ENCODE measurements around the gene SASS6. TPM values are rescaled to one million over a fixed set of nuclear protein-coding genes. Genes with fewer than 3 reads are reported as not detected.

SASS6 gene
- total RNA-seq, 2 donors from 2014 or later, result 8.8 to 15.3 TPM

DNA sequence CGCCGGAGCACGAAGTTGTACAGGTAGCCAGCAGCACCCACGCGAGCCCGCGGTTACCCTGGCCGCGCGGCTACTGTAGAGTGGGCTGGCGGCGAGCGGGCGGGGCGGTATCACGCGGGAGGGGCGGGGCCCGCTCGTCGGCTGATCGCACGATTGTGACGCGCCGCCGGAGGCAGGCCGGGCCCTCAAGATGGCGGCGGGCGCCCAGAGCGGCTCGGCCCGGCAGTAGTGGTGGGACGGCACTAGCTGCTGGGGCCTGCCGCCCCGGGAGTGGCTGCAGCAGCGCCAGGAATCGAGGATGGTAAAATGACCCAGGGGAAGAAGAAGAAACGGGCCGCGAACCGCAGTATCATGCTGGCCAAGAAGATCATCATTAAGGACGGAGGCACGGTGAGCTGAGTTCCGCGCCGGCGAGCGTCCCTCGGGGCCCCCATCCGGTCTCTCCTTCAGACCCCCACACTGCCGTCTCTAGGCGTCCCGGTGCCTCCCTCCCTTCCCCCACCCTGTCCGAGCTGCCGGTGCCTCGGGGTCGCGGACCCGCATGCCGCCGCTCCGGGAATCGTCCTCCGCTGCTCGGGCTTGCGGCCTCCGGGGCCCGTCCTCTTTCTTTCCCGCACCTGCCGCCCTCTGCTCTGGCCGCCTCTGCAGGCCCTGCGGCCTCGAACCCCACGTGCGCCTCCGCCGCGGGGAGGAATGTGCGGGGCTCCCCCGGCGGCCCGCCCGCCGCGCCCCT, 94.6 kb downstream of the SASS6 start:
- peaks cover 5% of the 10 kb centered on the region for H3K36me3 ChIP-seq (ENCODE audit: control insufficient read depth, insufficient read depth, low read length)
- TF ChIP-seq, protein P1, sequence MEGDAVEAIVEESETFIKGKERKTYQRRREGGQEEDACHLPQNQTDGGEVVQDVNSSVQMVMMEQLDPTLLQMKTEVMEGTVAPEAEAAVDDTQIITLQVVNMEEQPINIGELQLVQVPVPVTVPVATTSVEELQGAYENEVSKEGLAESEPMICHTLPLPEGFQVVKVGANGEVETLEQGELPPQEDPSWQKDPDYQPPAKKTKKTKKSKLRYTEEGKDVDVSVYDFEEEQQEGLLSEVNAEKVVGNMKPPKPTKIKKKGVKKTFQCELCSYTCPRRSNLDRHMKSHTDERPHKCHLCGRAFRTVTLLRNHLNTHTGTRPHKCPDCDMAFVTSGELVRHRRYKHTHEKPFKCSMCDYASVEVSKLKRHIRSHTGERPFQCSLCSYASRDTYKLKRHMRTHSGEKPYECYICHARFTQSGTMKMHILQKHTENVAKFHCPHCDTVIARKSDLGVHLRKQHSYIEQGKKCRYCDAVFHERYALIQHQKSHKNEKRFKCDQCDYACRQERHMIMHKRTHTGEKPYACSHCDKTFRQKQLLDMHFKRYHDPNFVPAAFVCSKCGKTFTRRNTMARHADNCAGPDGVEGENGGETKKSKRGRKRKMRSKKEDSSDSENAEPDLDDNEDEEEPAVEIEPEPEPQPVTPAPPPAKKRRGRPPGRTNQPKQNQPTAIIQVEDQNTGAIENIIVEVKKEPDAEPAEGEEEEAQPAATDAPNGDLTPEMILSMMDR (conservative IDR thresholded peaks at IDR 0.05), result no peak
- DNase-seq, result peak; percentile 91
- peaks cover 18% of the 10 kb centered on the region for H3K36me3 Mint-ChIP-seq (ENCODE audit: low read depth)
- peak overlapping the region; percentile 94 for H3K9ac ChIP-seq (ENCODE audit: extremely low read depth, low read length, poor library complexity, severe bottlenecking)
- no peaks in the 10 kb centered on the region for H3K9me3 Mint-ChIP-seq
- no peaks in the 10 kb centered on the region for H3K27me3 Mint-ChIP-seq (ENCODE audit: insufficient read depth)
- 0% methylated on average over 15 to 87 of the region's 87 CpGs for WGBS, 2 experiments (ENCODE audit: insufficient coverage in 1 of 2, insufficient read length in 1 of 2)
- peak overlapping the region; percentile 99 for H3K27ac Mint-ChIP-seq
- H3K9me3 ChIP-seq (ENCODE audit: control insufficient read depth, low read length), result no peaks in the 10 kb centered on the region
- H3K4me1 ChIP-seq (ENCODE audit: control insufficient read depth, insufficient read depth, low read length), result no peaks in the 10 kb centered on the region
- H3K27ac ChIP-seq (ENCODE audit: low read depth, low read length), result peak overlapping the region; percentile 96
- H3K4me3 Mint-ChIP-seq, result peak overlapping the region; percentile 94
- peak overlapping the region; percentile 95 for H3K4me3 ChIP-seq (ENCODE audit: low read length)
- H3K4me1 Mint-ChIP-seq, result peaks cover 22% of the 10 kb centered on the region
- H3K27me3 ChIP-seq (ENCODE audit: control insufficient read depth, insufficient read depth, low read length, poor library complexity, severe bottlenecking), result no peaks in the 10 kb centered on the region

DNA sequence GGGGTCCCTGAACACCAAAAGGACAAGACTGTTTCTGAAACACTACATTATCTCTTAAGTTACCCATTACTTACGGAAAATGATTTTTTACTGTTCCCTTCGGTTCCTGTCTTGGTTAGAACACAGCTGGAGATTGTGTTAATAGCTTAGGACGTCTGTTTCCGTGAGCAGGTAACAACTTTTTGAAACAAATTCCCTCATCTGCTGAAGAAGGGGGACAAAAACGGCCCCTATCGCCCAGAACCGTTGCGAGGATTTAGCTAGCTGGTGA, 95.1 kb downstream of the SASS6 start:
- DNase-seq, result no peak
- TF ChIP-seq, protein P1 (conservative IDR thresholded peaks at IDR 0.05), result no peak
- Mint-ChIP-seq H3K4me1 (peaks cover 22% of the 10 kb centered on the region), H3K4me3 (peak overlapping the region; percentile 94), H3K36me3 (ENCODE audit: low read depth) (peaks cover 15% of the 10 kb centered on the region), H3K27ac (peak overlapping the region; percentile 99), H3K9me3 (no peaks in the 10 kb centered on the region), H3K27me3 (ENCODE audit: insufficient read depth) (no peaks in the 10 kb centered on the region)
- WGBS, 2 experiments (ENCODE audit: insufficient coverage in 1 of 2, insufficient read length in 1 of 2), result 0% methylated on average over 5 to 8 of the region's 8 CpGs
- Histone ChIP-seq H3K27ac (ENCODE audit: low read depth, low read length) (peak overlapping the region; percentile 81), H3K4me1 (ENCODE audit: control insufficient read depth, insufficient read depth, low read length) (no peaks in the 10 kb centered on the region), H3K4me3 (ENCODE audit: low read length) (peak overlapping the region; percentile 95), H3K9ac (ENCODE audit: extremely low read depth, low read length, poor library complexity, severe bottlenecking) (peak overlapping the region; percentile 94), H3K27me3 (ENCODE audit: control insufficient read depth, insufficient read depth, low read length, poor library complexity, severe bottlenecking) (no peaks in the 10 kb centered on the region), H3K9me3 (ENCODE audit: control insufficient read depth, low read length) (no peaks in the 10 kb centered on the region), H3K36me3 (ENCODE audit: control insufficient read depth, insufficient read depth, low read length) (peaks cover under 1% of the 10 kb centered on the region)

DNA sequence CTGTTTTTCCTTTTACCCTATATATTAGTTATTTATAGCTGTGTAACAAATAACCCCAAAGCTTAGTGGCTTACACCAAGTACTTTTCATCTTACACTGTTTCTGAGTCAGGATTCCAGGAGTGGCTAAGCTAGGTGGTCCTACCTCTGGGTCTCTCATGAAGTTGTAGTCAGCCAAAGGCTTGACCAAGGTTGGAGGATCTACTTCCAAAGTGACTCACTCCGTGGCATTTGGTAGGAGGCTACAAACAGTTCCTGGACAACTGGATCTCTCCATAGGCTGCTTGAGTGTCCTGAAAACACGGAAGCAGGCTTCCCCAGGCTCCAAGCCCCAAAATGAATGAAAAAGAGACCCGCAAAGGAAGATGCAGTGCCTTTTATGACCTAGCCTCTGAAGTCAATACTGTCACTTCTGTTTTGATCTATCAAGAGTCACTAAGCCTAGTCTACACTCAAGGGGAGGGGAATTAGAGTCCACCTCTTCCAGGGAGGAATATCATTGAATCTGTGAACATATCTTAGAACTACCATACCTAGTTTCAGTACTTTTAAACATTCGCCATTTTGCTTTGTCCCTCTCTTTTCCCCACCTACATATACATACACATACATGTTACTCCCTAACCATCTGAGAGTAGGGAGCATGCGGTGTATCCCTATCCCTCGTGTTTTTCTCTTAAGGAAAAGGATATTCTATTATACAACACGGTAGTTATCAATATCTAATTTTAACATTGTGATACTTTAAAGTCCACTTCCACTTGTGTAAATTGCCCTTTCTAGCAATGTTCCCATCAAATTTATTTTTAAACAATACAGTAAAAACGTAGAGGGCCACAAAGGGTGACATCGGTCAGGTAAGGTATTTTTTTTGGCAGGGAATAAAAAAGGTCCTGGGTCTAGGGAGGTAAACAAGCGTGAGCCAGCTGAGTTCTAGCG, 95.7 kb downstream of the SASS6 start:
- no peaks in the 10 kb centered on the region for H3K27me3 ChIP-seq (ENCODE audit: control insufficient read depth, insufficient read depth, low read length, poor library complexity, severe bottlenecking)
- no peaks in the 10 kb centered on the region for H3K4me1 ChIP-seq (ENCODE audit: control insufficient read depth, insufficient read depth, low read length)
- TF ChIP-seq, protein P1 (conservative IDR thresholded peaks at IDR 0.05), result no peak
- Mint-ChIP-seq H3K4me1 (peaks cover 19% of the 10 kb centered on the region), H3K9me3 (no peaks in the 10 kb centered on the region), H3K4me3 (peak overlapping the region; percentile 94), H3K27ac (peak overlapping the region; percentile 99), H3K36me3 (ENCODE audit: low read depth) (peaks cover 12% of the 10 kb centered on the region), H3K27me3 (ENCODE audit: insufficient read depth) (no peaks in the 10 kb centered on the region)
- 22 to 59% methylated on average over 3 to 11 of the region's 11 CpGs for WGBS, 2 experiments (ENCODE audit: insufficient coverage in 1 of 2, insufficient read length in 1 of 2)
- peak overlapping the region; percentile 94 for H3K9ac ChIP-seq (ENCODE audit: extremely low read depth, low read length, poor library complexity, severe bottlenecking)
- peak overlapping the region; percentile 95 for H3K4me3 ChIP-seq (ENCODE audit: low read length)
- H3K27ac ChIP-seq (ENCODE audit: low read depth, low read length), result peak overlapping the region; percentile 81
- no peaks in the 10 kb centered on the region for H3K36me3 ChIP-seq (ENCODE audit: control insufficient read depth, insufficient read depth, low read length)
- no peaks in the 10 kb centered on the region for H3K9me3 ChIP-seq (ENCODE audit: control insufficient read depth, low read length)
- peak; percentile 62 for DNase-seq

All from endodermal cell (in vitro differentiated cells).